HG03457 (cell line): ENCODE results near the gene PGAM2.

Experiments
- ATAC-seq: cut with Tn5 transposase; IDR thresholded peaks from one replicate; pipeline ENCODE4 v1.9.1; 2021; ENCODE audit warnings: moderate number of reproducible peaks; ENCODE audit not compliant: unreplicated experiment

Gene PGAM2

DNA sequence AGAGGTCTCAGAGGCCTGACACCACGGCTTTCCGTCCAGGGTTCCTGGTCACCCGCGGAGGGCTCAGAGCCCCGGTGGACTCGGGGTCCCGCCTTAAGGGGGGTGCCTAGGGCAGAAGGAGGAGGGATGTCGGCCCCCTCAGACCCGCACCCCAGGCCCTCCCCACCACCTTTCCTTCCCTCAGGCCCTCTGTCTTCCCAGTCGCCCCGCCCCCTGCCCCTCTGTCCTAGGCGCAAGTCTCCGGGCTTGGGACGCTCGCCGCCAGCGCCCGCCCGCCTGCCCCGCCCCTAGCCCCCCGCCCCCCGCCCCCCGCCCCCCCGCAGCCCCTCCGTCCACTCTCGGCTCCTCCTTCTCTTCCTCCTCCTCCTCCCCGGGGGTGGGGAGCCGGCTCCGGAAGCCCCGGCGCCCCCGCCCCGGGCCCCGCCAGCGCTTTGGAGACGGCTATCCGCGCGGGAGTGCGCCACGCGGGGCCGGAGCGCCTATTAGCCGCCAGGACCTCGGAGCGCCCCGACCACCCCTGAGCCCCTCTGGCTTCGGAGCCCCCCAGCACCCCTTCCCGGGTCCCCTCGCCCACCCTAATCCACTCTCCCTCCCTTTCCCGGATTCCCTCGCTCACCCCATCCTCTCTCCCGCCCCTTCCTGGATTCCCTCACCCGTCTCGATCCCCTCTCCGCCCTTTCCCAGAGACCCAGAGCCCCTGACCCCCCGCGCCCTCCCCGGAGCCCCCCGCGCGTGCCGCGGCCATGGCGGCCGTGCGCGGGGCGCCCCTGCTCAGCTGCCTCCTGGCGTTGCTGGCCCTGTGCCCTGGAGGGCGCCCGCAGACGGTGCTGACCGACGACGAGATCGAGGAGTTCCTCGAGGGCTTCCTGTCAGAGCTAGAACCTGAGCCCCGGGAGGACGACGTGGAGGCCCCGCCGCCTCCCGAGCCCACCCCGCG is 38.8 kb upstream of the PGAM2 start, which contains the start of gene AEBP1:
TSS of gene AEBP1 (plus strand) at position 423 of the 937 bp plus-strand sequence. CDS start at position 744, 321 bp downstream.
- ATAC-seq, result no peak

DNA sequence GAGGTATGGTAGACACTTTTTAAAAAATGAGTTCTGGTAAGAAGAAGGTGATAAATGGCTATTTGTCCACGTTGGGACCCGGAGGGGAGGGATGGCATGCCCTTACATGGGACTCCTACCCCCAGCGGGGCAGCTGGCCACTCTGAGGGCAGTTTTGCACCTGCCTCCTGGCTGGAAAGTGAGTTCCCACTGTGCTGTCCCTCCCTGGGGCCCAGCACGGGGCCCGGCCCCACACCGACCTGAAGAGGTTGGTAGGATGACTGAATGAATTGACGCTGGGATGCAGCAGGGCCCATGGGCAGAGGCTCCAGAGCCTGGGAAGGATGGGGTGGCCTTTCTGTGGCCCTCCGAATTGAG is 38.2 kb upstream of the PGAM2 start:
- ATAC-seq, result no peak

- no peak for ATAC-seq
Observed at GRCh38 chr7:44102846-44103565, 37.6 kb upstream of the PGAM2 start.

GRCh38 chr7:44101966-44102845 is 36.8 kb upstream of the PGAM2 start:
- no peak for ATAC-seq

GRCh38 chr7:44101303-44101965 is 36.1 kb upstream of the PGAM2 start:
- no peak for ATAC-seq

GRCh38 chr7:44100458-44101302 is 35.3 kb upstream of the PGAM2 start:
- ATAC-seq, result no peak

- ATAC-seq, result no peak
Observed at GRCh38 chr7:44099669-44100068, 34.3 kb upstream of the PGAM2 start.

DNA sequence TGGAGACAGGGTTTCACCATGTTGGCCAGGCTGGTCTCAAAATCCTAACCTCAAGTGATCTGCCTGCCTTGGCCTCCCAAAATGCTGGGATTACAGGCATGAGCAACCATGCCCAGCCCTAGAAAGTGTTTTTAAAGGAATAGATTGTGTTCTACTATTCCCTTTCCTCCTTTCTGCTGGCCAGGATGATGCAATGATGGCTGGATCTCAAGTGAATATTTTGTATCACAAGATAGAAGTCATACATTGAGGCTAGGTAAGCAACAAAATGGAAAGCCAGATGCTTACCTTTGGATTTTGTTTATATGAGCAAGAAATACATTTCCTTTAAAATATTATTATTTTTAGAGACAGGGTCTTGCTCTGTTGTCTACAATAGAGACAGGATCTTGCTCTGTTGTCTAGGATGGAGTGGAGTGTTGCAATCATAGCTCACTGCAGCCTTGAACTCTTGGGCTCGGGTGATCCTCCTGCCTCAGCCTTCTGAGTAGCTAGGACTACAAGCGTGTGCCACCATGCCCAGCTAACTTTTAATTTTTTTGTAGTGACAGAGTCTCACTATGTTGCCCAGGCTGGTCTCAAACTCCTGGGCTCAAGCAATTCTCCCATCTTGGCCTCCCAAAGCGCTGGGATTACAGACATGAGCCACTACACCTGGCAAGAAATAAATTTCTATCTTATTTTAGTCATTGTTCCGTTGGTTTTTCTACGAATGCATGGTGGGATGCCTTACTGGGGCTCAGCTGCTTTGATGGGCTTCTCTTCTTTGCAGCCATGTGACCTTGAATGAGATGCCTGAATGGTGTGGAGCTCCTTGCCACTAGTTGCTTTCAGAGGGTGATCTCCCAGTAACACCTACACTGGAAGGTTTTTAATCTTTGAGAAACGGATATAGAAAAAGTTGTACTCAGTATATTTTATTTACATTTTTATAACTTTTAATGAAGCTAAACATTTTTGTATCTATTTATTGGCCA is 33.0 kb upstream of the PGAM2 start:
- ATAC-seq, result no peak

- ATAC-seq, result no peak
Observed at GRCh38 chr7:44097064-44097932, 31.9 kb upstream of the PGAM2 start.

GRCh38 chr7:44096326-44096881 is 31.0 kb upstream of the PGAM2 start:
- ATAC-seq, result no peak

GRCh38 chr7:44095781-44096180 is 30.4 kb upstream of the PGAM2 start:
- no peak for ATAC-seq

- ATAC-seq, result no peak
Observed at GRCh38 chr7:44094883-44095592, 29.7 kb upstream of the PGAM2 start.

- ATAC-seq, result no peak
Observed at GRCh38 chr7:44094365-44094764, 29.0 kb upstream of the PGAM2 start.

DNA sequence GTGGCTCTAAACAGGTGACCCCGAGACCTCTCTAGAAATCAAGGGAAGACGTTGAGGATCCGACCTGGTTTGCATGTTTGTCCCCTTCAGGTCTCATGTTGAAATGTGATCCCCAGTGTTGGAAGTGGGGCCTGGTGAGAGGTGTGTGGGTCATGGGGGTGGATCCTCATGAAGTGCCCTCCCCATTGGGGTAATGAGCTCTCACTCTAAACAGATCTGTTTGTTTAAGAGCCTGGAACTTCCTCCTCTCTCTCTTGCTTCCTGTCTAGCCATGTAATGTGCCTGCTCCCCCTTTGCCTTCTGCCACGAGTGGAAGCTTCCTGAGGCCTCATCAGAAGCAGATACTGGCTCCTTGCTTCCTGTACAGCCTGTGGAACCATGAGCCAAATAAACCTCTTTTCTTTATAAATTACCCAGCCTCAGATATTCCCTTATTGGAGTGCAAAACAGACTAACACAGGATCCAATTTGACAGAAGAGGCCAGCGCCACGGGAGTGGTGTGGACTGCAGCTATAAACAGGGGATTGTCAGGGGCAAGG is 27.8 kb upstream of the PGAM2 start:
- no peak for ATAC-seq

- no peak for ATAC-seq
Observed at GRCh38 chr7:44087911-44088838, 22.8 kb upstream of the PGAM2 start.
